ENCODE measurements around the gene SLC38A7.

DNA sequence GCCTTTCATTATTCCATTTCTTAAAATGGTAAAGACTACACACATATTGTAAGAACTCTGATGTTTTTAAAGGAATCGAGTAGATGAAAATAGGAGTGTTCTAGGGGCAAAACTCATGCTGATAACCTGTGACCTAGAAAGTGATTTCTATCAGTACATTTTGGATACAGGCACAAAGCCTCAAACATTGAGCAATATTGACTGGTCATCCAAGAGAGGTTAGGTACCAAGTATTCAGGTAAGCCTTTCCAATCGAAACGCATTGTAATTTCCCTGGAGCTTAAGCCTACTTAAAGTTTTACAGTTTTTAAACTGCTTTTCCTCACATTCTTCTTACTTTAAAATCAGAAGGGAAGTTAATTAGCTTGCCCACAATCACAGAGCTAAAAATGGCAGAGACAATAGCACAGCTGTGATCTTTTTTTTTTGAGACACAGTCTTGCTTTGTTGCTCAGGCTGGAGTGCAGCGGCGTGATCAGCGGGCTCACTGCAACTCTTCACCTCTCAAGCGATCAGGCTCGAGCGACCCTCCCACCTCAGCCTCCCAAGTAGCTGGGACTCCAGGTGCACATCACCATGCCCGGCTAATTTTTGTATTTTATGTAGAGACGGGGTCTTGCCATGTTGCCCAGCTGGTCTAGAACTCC is 46.3 kb upstream of the SLC38A7 start:
- TF ChIP-seq, protein P1, sequence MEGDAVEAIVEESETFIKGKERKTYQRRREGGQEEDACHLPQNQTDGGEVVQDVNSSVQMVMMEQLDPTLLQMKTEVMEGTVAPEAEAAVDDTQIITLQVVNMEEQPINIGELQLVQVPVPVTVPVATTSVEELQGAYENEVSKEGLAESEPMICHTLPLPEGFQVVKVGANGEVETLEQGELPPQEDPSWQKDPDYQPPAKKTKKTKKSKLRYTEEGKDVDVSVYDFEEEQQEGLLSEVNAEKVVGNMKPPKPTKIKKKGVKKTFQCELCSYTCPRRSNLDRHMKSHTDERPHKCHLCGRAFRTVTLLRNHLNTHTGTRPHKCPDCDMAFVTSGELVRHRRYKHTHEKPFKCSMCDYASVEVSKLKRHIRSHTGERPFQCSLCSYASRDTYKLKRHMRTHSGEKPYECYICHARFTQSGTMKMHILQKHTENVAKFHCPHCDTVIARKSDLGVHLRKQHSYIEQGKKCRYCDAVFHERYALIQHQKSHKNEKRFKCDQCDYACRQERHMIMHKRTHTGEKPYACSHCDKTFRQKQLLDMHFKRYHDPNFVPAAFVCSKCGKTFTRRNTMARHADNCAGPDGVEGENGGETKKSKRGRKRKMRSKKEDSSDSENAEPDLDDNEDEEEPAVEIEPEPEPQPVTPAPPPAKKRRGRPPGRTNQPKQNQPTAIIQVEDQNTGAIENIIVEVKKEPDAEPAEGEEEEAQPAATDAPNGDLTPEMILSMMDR (IDR thresholded peaks at IDR 0.05) = no peak
- no peak for TF ChIP-seq POLR2A (IDR thresholded peaks at IDR 0.05)
